Mesodermal cell (in vitro differentiated cells): ENCODE measurements around the gene MAP1B.

Experiments
- H3K27ac ChIP-seq: 2 replicates; pipeline ENCODE4 v1.7.0; 2013; ENCODE audit warnings: mild to moderate bottlenecking, low read depth, low read length, moderate library complexity; ENCODE audit not compliant: severe bottlenecking
- H3K36me3 ChIP-seq: 2 replicates; pipeline ENCODE4 v1.7.1; 2013; ENCODE audit warnings: mild to moderate bottlenecking, low read length, moderate library complexity; ENCODE audit not compliant: control insufficient read depth, insufficient read depth
- H3K4me1 ChIP-seq: one replicate; pipeline ENCODE4 v1.7.1; 2013; ENCODE audit warnings: mild to moderate bottlenecking, low read length; ENCODE audit not compliant: insufficient read depth, control insufficient read depth, poor library complexity, severe bottlenecking
- H3K4me3 ChIP-seq: 2 replicates; pipeline ENCODE4 v1.7.0; 2013; ENCODE audit warnings: low read length, control low read depth, mild to moderate bottlenecking; ENCODE audit not compliant: insufficient read depth, poor library complexity, severe bottlenecking; ENCODE audit errors: extremely low read depth
- H3K9me3 ChIP-seq: 2 replicates; pipeline ENCODE4 v1.7.1; 2013; ENCODE audit warnings: mild to moderate bottlenecking, low read length, moderate library complexity; ENCODE audit not compliant: control insufficient read depth
- WGBS, 2 experiments: methylation state at CpG; one replicate each; pipeline ENCODE4 v1.1.5; 2013; ENCODE audit warnings: missing lambda C conversion rate in 2 of 2; ENCODE audit not compliant: insufficient coverage in 2 of 2; 5-methylcytosine and 5-hydroxymethylcytosine counted together

Gene MAP1B

DNA sequence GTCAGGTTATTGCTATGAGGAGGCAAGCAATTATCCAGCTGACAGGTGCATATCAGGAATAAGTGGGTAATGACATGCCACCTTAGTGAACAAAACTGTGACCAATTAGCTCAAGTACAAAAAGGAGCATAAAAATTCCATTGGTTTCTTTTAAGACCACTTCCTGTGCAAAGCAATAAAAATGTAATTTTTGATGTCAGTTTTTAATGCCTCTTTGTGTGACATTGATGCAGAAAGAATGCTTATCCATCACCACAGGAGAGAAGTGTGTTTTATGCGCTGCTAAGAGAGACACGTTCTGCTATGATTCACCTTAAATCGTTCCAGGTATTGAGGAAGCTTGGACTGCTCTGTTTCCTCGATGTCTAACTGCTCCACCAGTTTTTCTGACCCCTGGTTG lies 116.1 kb downstream of the MAP1B start:
- H3K4me1 ChIP-seq: no peaks in the 10 kb centered on the region
- WGBS, 2 experiments: 96 to 97% methylated on average over 4 of the region's 4 CpGs
- H3K36me3 ChIP-seq: peaks cover 91% of the 10 kb centered on the region
- H3K27ac ChIP-seq: no peak overlapping the region
- H3K9me3 ChIP-seq: no peaks in the 10 kb centered on the region
- H3K4me3 ChIP-seq: no peak overlapping the region

DNA sequence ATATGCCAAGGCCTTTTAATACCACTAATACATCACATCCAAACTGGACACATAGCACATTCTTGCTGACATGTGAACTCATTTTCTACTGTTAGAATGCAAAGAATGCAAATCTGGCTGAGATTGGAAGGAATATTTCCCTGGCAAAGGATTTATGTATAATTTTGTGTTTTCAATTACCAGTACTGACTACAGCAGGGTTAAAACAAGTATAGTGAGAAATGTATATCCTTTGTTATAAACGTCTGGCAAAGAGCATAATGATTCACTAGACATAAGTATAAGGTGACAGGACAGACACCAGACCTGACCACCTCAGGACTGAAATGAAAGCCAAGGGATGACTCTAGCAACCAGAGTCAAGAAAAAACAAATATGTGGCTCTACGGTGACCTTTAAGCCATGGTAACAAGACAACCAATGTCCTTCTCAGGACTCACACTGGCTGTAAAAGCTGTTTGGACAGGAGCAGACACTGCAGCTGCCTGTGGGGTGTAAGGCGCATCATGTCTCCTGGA lies 117.7 kb downstream of the MAP1B start:
- no peak overlapping the region for H3K4me3 ChIP-seq
- no peak overlapping the region for H3K27ac ChIP-seq
- WGBS, 2 experiments: 95% methylated on average over 2 of the region's 3 CpGs; no CpG with 5 or more reads in 1 of the 2 experiments
- no peaks in the 10 kb centered on the region for H3K9me3 ChIP-seq
- H3K4me1 ChIP-seq: no peaks in the 10 kb centered on the region
- peaks cover 84% of the 10 kb centered on the region for H3K36me3 ChIP-seq

DNA sequence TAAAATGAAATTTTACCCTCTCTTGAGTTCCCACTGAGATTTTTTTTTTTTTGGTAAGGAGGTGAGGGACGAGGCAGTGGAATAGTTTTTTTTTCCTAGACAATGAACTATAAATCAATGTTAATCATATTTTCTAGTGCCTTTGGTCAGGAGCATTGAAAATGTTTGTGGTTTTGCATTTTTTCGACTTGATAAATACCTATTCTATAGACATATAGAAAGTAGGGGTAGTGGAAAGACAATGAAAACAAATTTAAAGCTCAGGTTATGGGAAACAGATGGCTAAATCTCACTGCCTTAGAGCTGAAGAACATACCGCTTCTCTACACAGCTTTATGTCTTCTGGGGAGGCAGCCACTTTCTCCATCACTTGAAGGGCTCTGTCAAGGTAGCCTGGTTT lies 118.5 kb downstream of the MAP1B start:
- no peaks in the 10 kb centered on the region for H3K4me1 ChIP-seq
- WGBS, 2 experiments: 86 to 90% methylated on average over 1 of the region's 3 CpGs
- H3K36me3 ChIP-seq: peaks cover 85% of the 10 kb centered on the region
- no peak overlapping the region for H3K4me3 ChIP-seq
- no peaks in the 10 kb centered on the region for H3K9me3 ChIP-seq
- no peak overlapping the region for H3K27ac ChIP-seq

DNA sequence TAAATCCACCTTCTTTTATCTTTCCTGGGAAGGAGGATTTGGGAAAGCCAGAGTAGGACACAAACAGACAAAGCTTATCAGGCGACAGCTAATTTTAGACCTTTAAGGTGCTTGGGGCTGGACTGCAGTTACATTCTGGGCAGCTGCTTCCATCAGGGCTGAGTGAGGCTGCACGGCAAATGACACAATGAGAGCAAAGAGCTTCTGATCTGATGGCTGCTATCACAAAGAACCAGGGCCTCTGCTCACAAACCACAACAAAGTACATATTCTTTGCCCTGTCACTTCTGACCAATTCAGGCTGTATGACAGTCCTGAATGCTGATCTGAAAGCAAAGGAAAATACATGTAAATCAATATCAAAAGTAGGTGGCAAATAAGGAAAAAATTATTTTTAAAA lies 119.7 kb downstream of the MAP1B start:
- Histone ChIP-seq H3K4me3 (no peak overlapping the region), H3K4me1 (peaks cover 2% of the 10 kb centered on the region), H3K9me3 (no peaks in the 10 kb centered on the region), H3K27ac (no peak overlapping the region), H3K36me3 (peaks cover 75% of the 10 kb centered on the region)
- 100% methylated on average over 1 to 2 of the region's 2 CpGs for WGBS, 2 experiments

DNA sequence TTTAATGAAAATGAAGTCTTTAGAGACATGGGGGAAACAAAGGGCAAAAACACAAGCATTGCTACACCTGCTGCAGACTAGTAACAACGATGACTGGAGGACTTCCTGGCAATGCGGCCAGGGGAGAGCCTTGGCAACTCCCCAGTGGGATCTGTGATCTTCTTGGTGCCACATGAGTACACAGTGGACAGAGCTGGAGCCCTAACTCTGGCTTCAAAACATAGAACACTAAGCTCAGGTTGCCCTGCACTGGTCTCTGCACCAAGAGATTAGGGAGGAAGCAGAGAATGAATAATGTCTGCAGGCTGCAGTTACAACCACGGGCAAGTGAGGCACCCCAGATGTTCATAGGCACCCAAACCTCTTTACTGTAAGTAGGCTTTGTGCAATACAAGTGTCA lies 121.7 kb downstream of the MAP1B start:
- H3K4me3 ChIP-seq: no peak overlapping the region
- peaks cover 17% of the 10 kb centered on the region for H3K4me1 ChIP-seq
- peaks cover 59% of the 10 kb centered on the region for H3K36me3 ChIP-seq
- H3K9me3 ChIP-seq: no peaks in the 10 kb centered on the region
- H3K27ac ChIP-seq: no peak overlapping the region
- WGBS, 2 experiments: 94 to 95% methylated on average over 2 to 3 of the region's 3 CpGs

DNA sequence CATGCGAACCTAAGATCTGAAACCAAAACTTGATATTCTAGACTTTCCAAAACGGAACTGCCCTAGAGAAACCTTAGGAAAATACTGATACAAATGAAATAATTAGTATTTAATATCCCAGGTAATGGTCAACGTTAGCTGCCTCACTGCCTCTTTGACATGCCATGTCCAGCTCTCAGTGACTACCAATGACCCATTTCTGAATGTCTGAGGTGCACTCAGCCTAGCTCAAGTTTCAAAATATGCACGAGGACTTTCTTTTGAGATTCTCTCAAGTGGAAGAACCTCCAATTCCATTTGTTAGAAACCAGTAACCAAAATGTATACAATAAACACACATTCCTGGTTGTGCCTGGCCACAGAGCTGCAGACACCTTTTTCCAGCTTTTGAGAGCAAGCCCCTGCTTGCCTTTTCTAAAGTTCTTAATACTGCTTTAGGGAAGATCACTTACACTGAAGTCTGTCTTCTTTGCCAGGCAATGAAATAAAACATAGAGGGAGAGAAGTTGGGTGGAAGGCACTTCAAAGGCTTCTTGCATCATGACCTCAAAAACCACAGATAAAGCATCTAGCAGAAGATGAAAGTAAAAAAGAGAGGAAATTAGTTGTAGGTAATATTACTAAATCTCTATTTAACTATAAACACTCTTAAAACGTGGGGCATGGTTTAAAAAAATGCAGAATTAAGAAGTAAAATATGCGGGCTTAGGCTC lies 124.9 kb downstream of the MAP1B start:
- Histone ChIP-seq H3K36me3 (peaks cover 37% of the 10 kb centered on the region), H3K9me3 (no peaks in the 10 kb centered on the region), H3K4me3 (no peak overlapping the region), H3K4me1 (peaks cover 24% of the 10 kb centered on the region), H3K27ac (no peak overlapping the region)
- WGBS, 2 experiments: 83 to 92% methylated on average over 3 of the region's 6 CpGs

DNA sequence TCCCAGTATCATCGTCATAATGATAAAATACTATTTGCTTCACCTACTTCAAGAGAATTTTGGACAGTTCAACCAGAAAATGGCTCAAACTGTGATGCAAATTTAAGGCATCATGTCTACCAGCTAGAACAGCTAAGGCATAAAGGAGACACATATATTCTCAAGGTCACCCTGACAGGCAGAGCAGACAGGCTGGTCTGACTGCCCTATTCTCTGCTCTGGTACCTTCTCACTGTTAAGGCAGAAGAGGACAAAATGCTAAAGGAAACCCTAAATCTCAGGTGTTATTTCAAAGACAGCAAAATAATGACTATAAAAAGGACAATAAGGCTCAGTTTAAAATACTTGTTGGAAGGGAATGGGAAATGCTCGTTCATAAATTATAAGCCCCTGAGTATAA lies 125.6 kb downstream of the MAP1B start:
- WGBS, 2 experiments: 100% methylated on average over 1 of the region's 2 CpGs

DNA sequence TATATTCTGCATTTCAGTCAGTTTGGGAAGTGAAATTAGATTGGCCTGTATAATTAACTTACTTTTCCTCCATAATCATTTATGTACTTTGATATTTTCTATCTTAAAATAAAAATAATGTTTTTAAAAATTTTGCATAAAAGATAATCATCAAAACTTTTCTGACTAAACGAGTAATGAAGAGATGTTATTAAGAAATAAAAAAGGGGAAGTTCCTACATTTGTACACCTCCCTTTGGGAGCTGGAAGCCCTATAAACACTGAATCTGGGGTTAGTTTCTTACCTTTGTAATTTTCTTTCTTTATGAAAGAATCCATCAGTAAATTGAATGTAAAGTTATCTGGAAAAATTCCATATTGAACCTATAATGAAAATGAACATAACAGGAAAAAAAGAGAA lies 126.6 kb downstream of the MAP1B start:
- H3K36me3 ChIP-seq: peaks cover 34% of the 10 kb centered on the region
- H3K4me1 ChIP-seq: peaks cover 34% of the 10 kb centered on the region
- WGBS, 2 experiments: no CpG with 5 or more reads among the region's 1 CpG
- no peak overlapping the region for H3K4me3 ChIP-seq
- no peaks in the 10 kb centered on the region for H3K9me3 ChIP-seq
- H3K27ac ChIP-seq: no peak overlapping the region

More for the DNA sequence above, 125.6 kb downstream of the MAP1B start:
- Histone ChIP-seq H3K27ac (no peak overlapping the region), H3K9me3 (no peaks in the 10 kb centered on the region), H3K36me3 (peaks cover 37% of the 10 kb centered on the region), H3K4me3 (no peak overlapping the region), H3K4me1 (peaks cover 28% of the 10 kb centered on the region)

DNA sequence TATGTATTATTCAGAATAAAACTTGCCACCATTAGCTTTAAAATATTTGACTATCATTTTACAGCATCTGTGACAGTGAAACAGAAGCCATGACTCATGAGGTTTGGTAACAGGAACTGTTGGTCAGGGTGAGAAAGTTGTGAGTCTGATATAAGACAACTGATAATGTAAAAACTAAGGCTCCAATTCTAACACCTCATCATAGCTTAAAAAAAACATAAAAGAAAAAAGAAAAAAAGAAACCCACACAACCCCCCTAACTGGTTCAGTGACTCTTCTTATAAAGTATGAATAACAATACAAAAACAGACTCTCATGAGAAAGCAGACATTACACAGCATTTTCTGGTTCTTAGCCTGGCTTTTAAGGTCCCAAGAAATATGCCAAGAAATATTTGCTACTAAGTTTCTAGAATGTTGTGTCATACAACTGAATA lies 127.0 kb downstream of the MAP1B start:
- H3K27ac ChIP-seq: no peak overlapping the region

DNA sequence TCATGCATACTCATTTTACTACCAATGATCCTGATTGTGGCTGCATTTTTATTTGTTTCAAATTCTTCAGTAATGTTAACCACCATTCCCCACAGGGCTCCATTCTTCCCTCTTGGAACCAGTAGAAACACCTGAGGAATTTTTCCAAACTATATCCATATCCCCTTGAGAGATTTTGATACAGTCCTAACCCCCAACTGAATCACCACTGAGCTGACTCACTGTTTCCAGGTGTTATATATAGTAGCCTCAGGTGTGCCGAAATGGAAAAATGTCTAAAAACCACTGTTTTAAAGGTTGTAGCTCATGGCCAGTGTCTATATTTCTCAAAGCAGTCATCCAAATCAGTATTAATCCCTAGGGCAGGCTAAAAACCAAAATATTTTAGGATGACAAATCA lies 127.6 kb downstream of the MAP1B start:
- H3K36me3 ChIP-seq: peaks cover 28% of the 10 kb centered on the region
- H3K4me1 ChIP-seq: peaks cover 35% of the 10 kb centered on the region
- H3K4me3 ChIP-seq: no peak overlapping the region
- no peak overlapping the region for H3K27ac ChIP-seq
- WGBS, 2 experiments: 100% methylated on average over 1 of the region's 1 CpG; no CpG with 5 or more reads in 1 of the 2 experiments
- H3K9me3 ChIP-seq: no peaks in the 10 kb centered on the region

More for the DNA sequence above, 127.0 kb downstream of the MAP1B start:
- H3K4me1 ChIP-seq: peaks cover 35% of the 10 kb centered on the region
- no peak overlapping the region for H3K4me3 ChIP-seq
- no peaks in the 10 kb centered on the region for H3K9me3 ChIP-seq
- H3K36me3 ChIP-seq: peaks cover 30% of the 10 kb centered on the region

DNA sequence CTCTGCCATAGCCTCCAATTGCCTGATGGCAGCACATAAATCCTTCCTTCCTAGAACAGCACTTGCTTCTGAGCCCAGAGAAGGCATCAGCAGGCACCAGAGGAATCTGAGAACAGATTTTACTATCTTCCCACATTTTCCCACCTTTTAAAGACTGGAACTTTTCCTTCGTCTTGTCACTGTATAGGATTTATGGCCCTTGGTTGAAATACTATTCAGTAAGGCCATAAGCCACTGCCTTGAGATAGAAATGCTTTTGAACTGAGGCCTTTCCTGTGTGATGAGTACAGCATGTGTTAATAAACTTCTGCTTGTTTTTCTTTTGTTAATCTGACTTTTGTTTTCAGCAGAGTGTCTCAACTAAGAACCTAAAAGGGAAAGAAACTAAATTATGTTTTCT lies 128.4 kb downstream of the MAP1B start:
- no peak overlapping the region for H3K4me3 ChIP-seq
- peak overlapping the region; percentile 46 for H3K27ac ChIP-seq
- peaks cover 35% of the 10 kb centered on the region for H3K4me1 ChIP-seq
- H3K36me3 ChIP-seq: peaks cover 20% of the 10 kb centered on the region
- no CpG with 5 or more reads among the region's 1 CpG for WGBS, 2 experiments
- H3K9me3 ChIP-seq: no peaks in the 10 kb centered on the region
